Small intestine (tissue), 7 donors: ENCODE measurements around the gene FRG2C. TPM values are rescaled to one million over a fixed set of nuclear protein-coding genes. Genes with fewer than 3 reads are reported as not detected.
"Not testable (repeated sequence)": the region's sequence is repeated elsewhere in the genome, so short reads cannot be mapped to it uniquely, and the experiment has no call there.

Source experiments
- DNase-seq, 2 donors: peaks; one replicate each; pipeline versions ENCODE4 v3.0.0 to v3.0.0-alpha.2; 2013
- FAIRE-seq: peaks from 2 replicates; lab custom pipeline; 2012; peaks lifted over from hg19 to GRCh38; lab: Jason Lieb, UNC
- H3K27ac ChIP-seq, 3 donors: one replicate each; pipeline ENCODE4 v1.5.1; 2013; ENCODE audit warnings: low read length in 2 of 3, mild to moderate bottlenecking in 2 of 3, control low read depth in 1 of 3, inconsistent platforms in 1 of 3, low read depth in 1 of 3, moderate library complexity in 1 of 3
- H3K27me3 ChIP-seq, 3 donors: one replicate each; pipeline ENCODE4 v1.6.1; 2013; ENCODE audit warnings: low read length in 3 of 3, inconsistent platforms in 1 of 3; ENCODE audit not compliant: control insufficient read depth in 3 of 3, insufficient read depth in 3 of 3
- H3K36me3 ChIP-seq, 3 donors: one replicate each; pipeline ENCODE4 v1.6.1; 2013; ENCODE audit warnings: low read length in 3 of 3, inconsistent platforms in 1 of 3, low read depth in 1 of 3, mild to moderate bottlenecking in 1 of 3, moderate library complexity in 1 of 3; ENCODE audit not compliant: control insufficient read depth in 3 of 3, insufficient read depth in 2 of 3
- H3K4me1 ChIP-seq, 3 donors: one replicate each; pipeline ENCODE4 v1.6.1; 2013; ENCODE audit warnings: low read length in 2 of 3, inconsistent platforms in 1 of 3, low read depth in 1 of 3, mild to moderate bottlenecking in 1 of 3, moderate library complexity in 1 of 3; ENCODE audit not compliant: control insufficient read depth in 3 of 3, insufficient read depth in 2 of 3
- H3K4me3 ChIP-seq, 3 donors: one replicate each; pipeline ENCODE4 v1.5.1; 2013; ENCODE audit warnings: low read length in 3 of 3, control low read depth in 1 of 3, inconsistent platforms in 1 of 3, low read depth in 1 of 3, mild to moderate bottlenecking in 1 of 3, moderate library complexity in 1 of 3
- H3K9me3 ChIP-seq, 2 donors: one replicate each; pipeline ENCODE4 v1.6.1; 2013; ENCODE audit warnings: low read depth in 1 of 2, low read length in 1 of 2; ENCODE audit not compliant: control insufficient read depth in 2 of 2, insufficient read depth in 1 of 2
- WGBS, 3 donors: extraction: QIAGEN DNeasy Blood & Tissue Kit; methylation state at CpG; one replicate each; pipeline ENCODE4 v1.1.7; 2013; 5-methylcytosine and 5-hydroxymethylcytosine counted together
- polyA plus RNA-seq, 4 donors: library from polyadenylated mRNA; stranded (reverse) in 3 of 4; unstranded in 1 of 4; fragments of 200-250 nt in 3 of 4; fragments of 120-200 nt in 1 of 4; gene quantifications; one replicate each; pipeline versions ENCODE4 v1.2.1 to v1.2.3, GENCODE V29; 2013
- donor health status: healthy with polysubstance abuse.
- donor health status: control.
- donor health status: control.
- donor health status: Bipolar disorder and iron deficiency.
- donor health status: healthy.

Gene FRG2C
- polyA plus RNA-seq, 4 donors: not detected

DNA sequence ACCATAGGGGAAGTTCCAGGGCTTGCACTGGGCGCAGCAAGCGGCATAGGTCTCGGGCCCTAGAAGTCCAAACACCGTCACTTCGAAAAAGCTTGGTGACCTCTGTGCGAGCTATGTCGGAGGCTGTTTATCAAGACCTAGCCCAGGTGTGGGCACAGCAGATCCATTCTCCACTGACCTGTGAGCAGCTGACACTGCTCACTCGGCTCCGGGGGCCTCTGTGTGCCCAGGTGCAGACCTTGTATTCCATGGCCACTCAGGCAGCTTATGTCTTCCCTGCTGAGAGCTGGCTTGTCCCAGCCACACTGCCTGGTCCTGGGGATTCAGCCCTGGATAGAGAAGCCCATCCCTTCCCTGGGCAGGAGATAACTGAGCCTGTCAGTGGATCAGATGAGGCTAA lies 1.5 kb downstream of the FRG2C start:
- H3K4me1 ChIP-seq, H3K27ac ChIP-seq, DNase-seq, H3K36me3 ChIP-seq, FAIRE-seq, H3K9me3 ChIP-seq, H3K4me3 ChIP-seq: not testable (repeated sequence)
- WGBS, 3 donors: 75 to 78% (median 75%) methylated on average over 9 of the region's 9 CpGs
- H3K27me3 ChIP-seq: peaks cover 0 to 60% (median 7%) of the 10 kb centered on the region in 3 donors

DNA sequence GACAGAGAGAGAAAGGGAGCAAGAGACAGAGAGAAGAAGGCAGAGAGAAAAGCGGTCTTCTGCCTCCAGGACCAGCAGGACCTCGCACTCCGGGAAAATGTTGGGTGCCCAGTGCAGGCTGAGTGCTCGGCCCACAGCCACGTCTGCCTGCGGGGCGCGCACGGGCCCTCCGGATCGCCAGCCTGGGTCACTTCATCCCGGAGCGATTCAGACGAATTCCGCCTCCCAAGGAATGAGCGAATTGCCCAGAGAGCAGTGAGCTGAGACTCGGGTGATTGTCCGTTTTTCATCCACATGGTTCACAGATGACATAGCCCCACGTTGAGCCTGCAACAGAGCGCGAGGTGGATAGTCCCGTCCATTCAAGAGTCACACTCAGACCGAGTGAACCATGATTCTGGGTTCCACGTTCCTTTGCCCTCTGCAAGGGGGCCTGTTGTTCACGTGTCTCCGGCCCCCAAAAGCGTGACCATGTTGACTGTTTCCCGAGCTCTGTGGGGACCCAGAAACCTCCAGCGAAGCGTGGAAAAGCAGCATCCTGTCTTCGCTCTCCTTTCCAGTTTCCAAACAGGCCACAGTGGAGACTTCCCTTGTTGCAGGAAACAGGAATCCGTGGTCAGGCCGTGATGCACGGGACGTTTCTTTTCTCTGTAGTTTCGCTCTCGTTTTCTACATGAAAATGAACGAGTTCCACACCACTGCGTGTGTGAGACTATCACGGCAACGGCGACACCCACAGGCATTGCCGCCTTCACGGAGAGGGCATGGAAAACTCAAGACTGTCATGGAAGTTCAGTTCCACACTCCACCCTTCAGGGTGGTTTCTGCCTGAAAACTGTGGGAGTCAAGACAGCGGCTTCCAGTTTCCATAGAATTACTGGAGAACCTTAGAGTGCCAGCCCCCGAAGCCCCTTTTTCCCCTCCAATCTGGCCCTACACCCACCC lies 3.9 kb downstream of the FRG2C start:
- peaks cover 0 to 81% (median 20%) of the 10 kb centered on the region in 3 donors for H3K27me3 ChIP-seq
- not testable (repeated sequence) for H3K27ac ChIP-seq, FAIRE-seq, H3K9me3 ChIP-seq, H3K4me1 ChIP-seq, H3K36me3 ChIP-seq
- H3K4me3 ChIP-seq: peak overlapping the region in 1 of 3 donors; percentile 3
- peak in 1 of 2 donors; percentile 26 for DNase-seq
- 24 to 39% (median 34%) methylated on average over 46 of the region's 46 CpGs for WGBS, 3 donors

GRCh38 chr3:75668759-75669347 lies 4.7 kb downstream of the FRG2C start:
- DNase-seq: peak in 1 of 2 donors; percentile 31
- H3K9me3 ChIP-seq, H3K36me3 ChIP-seq, H3K27ac ChIP-seq, H3K4me1 ChIP-seq: not testable (repeated sequence)
- peak; percentile 70 for FAIRE-seq
- Histone ChIP-seq H3K4me3 (peak overlapping the region in 1 of 3 donors; percentile 23), H3K27me3 (peaks cover 0 to 76% (median 20%) of the 10 kb centered on the region in 3 donors)
- whole genome bisulfite sequencing, 3 donors: 50 to 58% (median 57%) methylated on average over 51 to 53 of the region's 53 CpGs

DNA sequence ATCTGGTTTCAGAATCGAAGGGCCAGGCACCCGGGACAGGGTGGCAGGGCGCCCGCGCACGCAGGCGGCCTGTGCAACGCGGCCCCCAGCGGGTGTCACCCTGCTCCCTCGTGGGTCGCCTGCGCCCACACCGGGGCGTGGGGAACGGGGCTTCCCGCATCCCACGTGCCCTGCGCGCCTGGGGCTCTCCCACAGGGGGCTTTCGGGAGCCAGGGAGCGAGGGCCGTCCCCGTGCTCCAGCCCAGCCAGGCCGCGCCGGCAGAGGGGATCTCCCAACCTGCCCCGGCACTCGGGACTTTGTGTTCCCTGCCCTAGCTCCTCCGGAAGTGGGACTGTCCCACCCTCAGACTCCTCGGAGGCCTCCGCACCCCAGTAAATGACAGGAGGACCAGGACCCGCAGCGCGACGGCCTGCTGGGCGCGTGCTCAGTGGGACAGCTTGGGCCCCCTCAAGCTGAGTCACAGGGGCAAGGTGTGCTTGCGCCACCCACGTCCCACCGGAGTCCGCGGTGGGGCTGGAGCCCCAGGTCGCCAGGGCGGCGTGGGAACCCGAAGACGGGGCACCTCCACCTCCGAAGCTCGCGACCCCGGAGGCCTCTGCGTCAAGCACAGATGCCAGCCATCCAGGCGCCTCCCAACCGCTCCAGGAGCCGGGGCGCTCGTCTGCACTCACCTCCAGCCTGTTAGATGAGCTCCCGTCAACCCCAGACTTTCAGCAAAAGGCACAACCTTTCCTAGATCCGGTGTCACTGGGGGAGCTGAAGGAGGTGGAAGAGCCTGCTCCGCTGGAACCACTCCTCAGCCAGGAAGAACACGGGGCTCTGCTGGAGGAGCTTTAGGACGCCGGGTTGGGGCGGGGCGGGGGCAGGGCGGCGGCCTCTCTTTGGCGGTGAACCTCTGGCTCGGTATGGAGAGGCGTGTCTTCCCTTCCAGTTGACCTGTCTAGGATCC lies 5.5 kb downstream of the FRG2C start:
- DNase-seq: peak; percentile 11 to 57
- not testable (repeated sequence) for H3K9me3 ChIP-seq, H3K36me3 ChIP-seq, H3K27ac ChIP-seq, FAIRE-seq, H3K4me1 ChIP-seq
- Histone ChIP-seq H3K27me3 (peaks cover 0 to 69% (median 20%) of the 10 kb centered on the region in 3 donors), H3K4me3 (peak overlapping the region in 1 of 3 donors; percentile 23)
- 30 to 43% (median 42%) methylated on average over 71 of the region's 71 CpGs for WGBS, 3 donors

DNA sequence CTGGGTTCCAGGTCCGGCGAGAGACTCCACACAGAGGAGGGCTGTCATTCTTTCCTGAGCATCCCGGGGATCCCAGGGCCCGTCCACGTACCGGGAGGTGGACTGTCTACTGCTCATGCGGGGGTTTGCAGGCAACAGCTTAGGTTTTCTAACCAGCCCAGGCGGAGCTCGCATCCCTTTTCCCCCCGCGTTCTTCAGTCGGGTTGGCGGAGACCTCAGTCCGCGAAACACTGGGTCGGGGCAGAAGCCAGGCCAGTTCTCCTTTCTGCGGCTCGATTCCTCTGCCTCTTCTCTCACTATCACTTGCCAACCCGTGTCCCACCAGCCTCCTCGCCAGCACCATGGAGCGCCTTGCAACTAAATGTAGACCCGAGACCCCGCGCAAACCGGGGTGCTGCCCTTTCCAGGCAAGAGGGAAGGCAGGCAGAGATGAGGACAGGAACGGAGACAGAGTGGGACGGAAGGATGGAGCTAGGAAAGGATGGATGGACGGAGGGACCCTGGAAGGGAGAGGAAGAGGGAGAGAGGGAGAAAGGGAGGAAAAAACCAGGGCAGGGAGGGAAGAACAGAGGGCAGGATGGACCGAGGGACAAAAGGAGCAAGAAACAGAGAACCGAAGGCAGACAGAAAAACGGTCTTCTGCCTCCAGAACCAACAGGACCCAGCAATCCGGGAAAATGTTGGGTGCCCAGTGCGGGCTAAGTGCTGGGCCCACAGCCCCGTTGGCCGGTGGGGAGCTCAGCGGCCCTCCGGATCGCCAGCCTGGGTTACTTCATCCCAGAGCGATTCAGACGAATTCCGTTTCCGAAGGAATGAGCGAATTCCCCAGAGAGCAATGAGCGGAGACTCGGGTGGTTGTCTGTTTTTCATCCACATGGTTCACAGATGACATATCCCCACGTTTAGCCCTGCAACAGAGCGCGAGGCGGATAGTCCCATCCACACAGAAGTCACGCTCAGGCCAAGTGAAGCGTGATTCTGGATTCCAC lies 6.5 kb downstream of the FRG2C start:
- H3K27me3 ChIP-seq: peaks cover 0 to 63% (median 20%) of the 10 kb centered on the region in 3 donors
- not testable (repeated sequence) for H3K9me3 ChIP-seq, H3K4me3 ChIP-seq, H3K4me1 ChIP-seq, FAIRE-seq, H3K36me3 ChIP-seq, H3K27ac ChIP-seq
- WGBS, 3 donors: 12 to 23% (median 22%) methylated on average over 51 of the region's 51 CpGs
- DNase-seq: peak in 1 of 2 donors; percentile 31

- 14 to 26% (median 23%) methylated on average over 32 of the region's 32 CpGs for WGBS, 3 donors
- Histone ChIP-seq H3K27me3 (peaks cover 0 to 54% (median 20%) of the 10 kb centered on the region in 3 donors), H3K4me3 (peak overlapping the region in 2 of 3 donors; percentile 34 to 50)
- H3K36me3 ChIP-seq, H3K4me1 ChIP-seq, H3K9me3 ChIP-seq, H3K27ac ChIP-seq, FAIRE-seq: not testable (repeated sequence)
- peak in 1 of 2 donors; percentile 12 for DNase-seq
These were observed 7.4 kb downstream of the FRG2C start for GRCh38 chr3:75671287-75672139.
